ENCODE results near the gene CEBPZ.

The CEBPZ gene

DNA sequence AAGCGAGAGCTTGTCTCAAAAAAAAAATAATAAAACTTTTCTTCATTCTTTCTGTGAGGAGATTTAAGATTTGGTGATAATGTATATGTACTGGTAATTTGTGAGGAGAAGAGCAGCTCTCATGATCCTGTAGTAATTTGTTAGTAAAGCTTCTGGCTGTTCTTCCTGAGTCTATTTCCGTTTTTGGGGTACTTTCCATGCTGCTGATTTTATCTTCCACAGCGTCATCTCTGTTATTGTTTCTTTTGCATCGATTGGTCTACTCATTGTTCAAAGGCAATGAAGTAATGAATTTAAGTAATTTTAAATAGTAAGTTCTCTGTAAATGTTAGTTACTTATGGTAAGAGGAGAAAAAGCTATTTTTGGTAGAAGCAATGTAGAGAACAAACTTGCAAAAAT lies 12.0 kb upstream of the CEBPZ start:
- H3K27me3 ChIP-seq (ENCODE audit: insufficient read depth, poor library complexity, severe bottlenecking), result no peaks in the 10 kb centered on the region
- TF ChIP-seq SPI1 (IDR thresholded peaks at IDR 0.05; ENCODE audit: borderline replicate concordance, low read depth) (no peak), GABPA (IDR thresholded peaks at IDR 0.05; ENCODE audit: low read depth) (no peak), POLR2AphosphoS5 (IDR thresholded peaks at IDR 0.05; ENCODE audit: low read depth) (no peak)
- TF ChIP-seq, protein P1, sequence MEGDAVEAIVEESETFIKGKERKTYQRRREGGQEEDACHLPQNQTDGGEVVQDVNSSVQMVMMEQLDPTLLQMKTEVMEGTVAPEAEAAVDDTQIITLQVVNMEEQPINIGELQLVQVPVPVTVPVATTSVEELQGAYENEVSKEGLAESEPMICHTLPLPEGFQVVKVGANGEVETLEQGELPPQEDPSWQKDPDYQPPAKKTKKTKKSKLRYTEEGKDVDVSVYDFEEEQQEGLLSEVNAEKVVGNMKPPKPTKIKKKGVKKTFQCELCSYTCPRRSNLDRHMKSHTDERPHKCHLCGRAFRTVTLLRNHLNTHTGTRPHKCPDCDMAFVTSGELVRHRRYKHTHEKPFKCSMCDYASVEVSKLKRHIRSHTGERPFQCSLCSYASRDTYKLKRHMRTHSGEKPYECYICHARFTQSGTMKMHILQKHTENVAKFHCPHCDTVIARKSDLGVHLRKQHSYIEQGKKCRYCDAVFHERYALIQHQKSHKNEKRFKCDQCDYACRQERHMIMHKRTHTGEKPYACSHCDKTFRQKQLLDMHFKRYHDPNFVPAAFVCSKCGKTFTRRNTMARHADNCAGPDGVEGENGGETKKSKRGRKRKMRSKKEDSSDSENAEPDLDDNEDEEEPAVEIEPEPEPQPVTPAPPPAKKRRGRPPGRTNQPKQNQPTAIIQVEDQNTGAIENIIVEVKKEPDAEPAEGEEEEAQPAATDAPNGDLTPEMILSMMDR (IDR thresholded peaks at IDR 0.05; ENCODE audit: insufficient read depth, low read length), result no peak
- TF ChIP-seq, protein P2, sequence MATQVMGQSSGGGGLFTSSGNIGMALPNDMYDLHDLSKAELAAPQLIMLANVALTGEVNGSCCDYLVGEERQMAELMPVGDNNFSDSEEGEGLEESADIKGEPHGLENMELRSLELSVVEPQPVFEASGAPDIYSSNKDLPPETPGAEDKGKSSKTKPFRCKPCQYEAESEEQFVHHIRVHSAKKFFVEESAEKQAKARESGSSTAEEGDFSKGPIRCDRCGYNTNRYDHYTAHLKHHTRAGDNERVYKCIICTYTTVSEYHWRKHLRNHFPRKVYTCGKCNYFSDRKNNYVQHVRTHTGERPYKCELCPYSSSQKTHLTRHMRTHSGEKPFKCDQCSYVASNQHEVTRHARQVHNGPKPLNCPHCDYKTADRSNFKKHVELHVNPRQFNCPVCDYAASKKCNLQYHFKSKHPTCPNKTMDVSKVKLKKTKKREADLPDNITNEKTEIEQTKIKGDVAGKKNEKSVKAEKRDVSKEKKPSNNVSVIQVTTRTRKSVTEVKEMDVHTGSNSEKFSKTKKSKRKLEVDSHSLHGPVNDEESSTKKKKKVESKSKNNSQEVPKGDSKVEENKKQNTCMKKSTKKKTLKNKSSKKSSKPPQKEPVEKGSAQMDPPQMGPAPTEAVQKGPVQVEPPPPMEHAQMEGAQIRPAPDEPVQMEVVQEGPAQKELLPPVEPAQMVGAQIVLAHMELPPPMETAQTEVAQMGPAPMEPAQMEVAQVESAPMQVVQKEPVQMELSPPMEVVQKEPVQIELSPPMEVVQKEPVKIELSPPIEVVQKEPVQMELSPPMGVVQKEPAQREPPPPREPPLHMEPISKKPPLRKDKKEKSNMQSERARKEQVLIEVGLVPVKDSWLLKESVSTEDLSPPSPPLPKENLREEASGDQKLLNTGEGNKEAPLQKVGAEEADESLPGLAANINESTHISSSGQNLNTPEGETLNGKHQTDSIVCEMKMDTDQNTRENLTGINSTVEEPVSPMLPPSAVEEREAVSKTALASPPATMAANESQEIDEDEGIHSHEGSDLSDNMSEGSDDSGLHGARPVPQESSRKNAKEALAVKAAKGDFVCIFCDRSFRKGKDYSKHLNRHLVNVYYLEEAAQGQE (IDR thresholded peaks at IDR 0.05; ENCODE audit: insufficient replicate concordance, low read depth), result no peak

DNA sequence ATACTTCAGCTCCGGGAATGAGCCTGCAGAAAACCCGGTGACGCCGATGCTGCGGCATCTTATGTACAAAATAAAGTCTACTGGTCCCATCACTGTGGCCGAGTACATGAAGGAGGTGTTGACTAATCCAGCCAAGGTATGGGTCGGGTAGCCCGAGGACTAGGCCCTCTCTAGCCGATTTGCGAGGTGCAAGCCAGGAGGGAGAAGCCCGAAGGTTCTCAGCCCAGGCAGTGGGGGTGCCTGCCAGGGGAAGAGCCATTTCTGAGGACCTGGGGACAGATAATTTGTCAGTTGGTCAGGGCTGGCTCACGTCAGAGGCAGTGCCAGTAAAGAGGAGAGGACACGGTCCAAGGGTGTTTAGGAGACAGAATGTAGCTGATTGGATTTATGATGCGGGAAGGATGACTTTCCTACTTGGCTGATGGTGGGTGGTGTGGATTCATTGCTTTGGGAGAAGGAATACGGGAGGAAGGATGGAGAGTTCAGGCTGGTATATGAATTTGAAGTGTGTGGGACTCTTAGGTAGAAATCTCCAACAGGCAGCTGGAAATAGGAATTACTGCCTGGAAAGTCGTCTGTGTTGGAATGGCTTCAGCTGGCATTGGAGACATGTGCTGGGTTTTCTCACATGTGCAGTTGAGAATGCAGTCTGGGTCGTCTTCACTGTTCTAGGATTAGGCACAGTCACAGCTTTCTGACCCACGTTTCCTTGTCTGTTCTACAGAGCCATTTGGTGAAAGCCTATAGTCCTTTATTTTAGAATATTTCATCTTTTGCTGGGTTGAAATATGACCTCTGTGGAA lies 936 bp upstream of the CEBPZ start:
- peak in 1 of 2 experiments; percentile 7 for DNase-seq (ENCODE audit: low read depth in 1 of 2, low spot score in 1 of 2)
- TF ChIP-seq, protein P1 (IDR thresholded peaks at IDR 0.05; ENCODE audit: insufficient read depth, low read length), result no peak
- TF ChIP-seq POLR2AphosphoS5 (IDR thresholded peaks at IDR 0.05; ENCODE audit: low read depth) (no peak), SPI1 (IDR thresholded peaks at IDR 0.05; ENCODE audit: borderline replicate concordance, low read depth) (no peak), GABPA (IDR thresholded peaks at IDR 0.05; ENCODE audit: low read depth) (no peak)
- TF ChIP-seq, protein P2 (IDR thresholded peaks at IDR 0.05; ENCODE audit: insufficient replicate concordance, low read depth), result no peak
- peak overlapping the region; percentile 86 for H3K27ac ChIP-seq (replicated peaks)

More for the DNA sequence above, 12.0 kb upstream of the CEBPZ start:
- no peak overlapping the region for H3K4me3 ChIP-seq (replicated peaks; ENCODE audit: insufficient read depth, low read length)
- H3K27ac ChIP-seq (replicated peaks), result no peak overlapping the region
- no peak for DNase-seq (ENCODE audit: low read depth in 1 of 2, low spot score in 1 of 2)

DNA sequence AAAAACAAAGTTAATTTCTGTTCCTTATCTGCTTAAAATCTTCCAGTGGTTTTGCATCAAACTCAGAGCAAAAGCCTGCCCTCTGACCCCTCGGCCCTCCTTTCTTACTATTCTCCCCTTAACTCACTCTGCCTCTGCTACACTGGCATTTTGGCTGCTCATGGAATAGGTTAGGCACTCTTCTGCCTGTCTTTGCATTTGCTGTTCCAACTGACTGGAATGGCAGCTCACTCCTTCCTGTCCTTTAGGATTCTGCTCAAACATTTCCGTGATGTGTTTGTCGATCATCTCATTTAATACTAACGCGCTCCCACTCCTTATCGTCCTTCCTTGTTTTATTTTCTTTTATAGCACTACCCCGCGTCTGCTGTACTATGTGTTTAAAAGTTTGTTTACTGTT lies 815 bp downstream of the CEBPZ start:
- no peaks in the 10 kb centered on the region for H3K27me3 ChIP-seq (ENCODE audit: insufficient read depth, poor library complexity, severe bottlenecking)
- H3K27ac ChIP-seq (replicated peaks), result peak overlapping the region; percentile 86
- peak overlapping the region; percentile 86 for H3K4me3 ChIP-seq (replicated peaks; ENCODE audit: insufficient read depth, low read length)
- DNase-seq (ENCODE audit: low read depth in 1 of 2, low spot score in 1 of 2), result no peak
- no peak for TF ChIP-seq POLR2AphosphoS5 (IDR thresholded peaks at IDR 0.05; ENCODE audit: low read depth)
- TF ChIP-seq, protein P2 (IDR thresholded peaks at IDR 0.05; ENCODE audit: insufficient replicate concordance, low read depth), result no peak
- TF ChIP-seq GABPA (IDR thresholded peaks at IDR 0.05; ENCODE audit: low read depth), result no peak

More for the DNA sequence above, 936 bp upstream of the CEBPZ start:
- H3K4me3 ChIP-seq (replicated peaks; ENCODE audit: insufficient read depth, low read length), result peak overlapping the region; percentile 86
- H3K27me3 ChIP-seq (ENCODE audit: insufficient read depth, poor library complexity, severe bottlenecking), result no peaks in the 10 kb centered on the region
